Measurements from ENCODE around the gene DNAJC12. TPM values are rescaled to one million over a fixed set of nuclear protein-coding genes. Genes with fewer than 3 reads are reported as not detected.

DNAJC12 gene
- total RNA-seq, 2 donors from 2014 or later = 8.2 to 26.2 TPM

GRCh38 chr10:67801118-67801517 lies 36.9 kb downstream of the DNAJC12 start:
- intact Hi-C loops (cut with DNase I) = no loop called here
- TF ChIP-seq POLR2A (IDR thresholded peaks at IDR 0.05) = no peak
- TF ChIP-seq, protein P1, sequence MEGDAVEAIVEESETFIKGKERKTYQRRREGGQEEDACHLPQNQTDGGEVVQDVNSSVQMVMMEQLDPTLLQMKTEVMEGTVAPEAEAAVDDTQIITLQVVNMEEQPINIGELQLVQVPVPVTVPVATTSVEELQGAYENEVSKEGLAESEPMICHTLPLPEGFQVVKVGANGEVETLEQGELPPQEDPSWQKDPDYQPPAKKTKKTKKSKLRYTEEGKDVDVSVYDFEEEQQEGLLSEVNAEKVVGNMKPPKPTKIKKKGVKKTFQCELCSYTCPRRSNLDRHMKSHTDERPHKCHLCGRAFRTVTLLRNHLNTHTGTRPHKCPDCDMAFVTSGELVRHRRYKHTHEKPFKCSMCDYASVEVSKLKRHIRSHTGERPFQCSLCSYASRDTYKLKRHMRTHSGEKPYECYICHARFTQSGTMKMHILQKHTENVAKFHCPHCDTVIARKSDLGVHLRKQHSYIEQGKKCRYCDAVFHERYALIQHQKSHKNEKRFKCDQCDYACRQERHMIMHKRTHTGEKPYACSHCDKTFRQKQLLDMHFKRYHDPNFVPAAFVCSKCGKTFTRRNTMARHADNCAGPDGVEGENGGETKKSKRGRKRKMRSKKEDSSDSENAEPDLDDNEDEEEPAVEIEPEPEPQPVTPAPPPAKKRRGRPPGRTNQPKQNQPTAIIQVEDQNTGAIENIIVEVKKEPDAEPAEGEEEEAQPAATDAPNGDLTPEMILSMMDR (IDR thresholded peaks at IDR 0.05) = no peak
- no peaks in the 10 kb centered on the region for H3K27me3 ChIP-seq
- DNase-seq (no peak), ATAC-seq (no peak)
- no peaks in the 10 kb centered on the region for H3K9me3 ChIP-seq
- peaks cover 31% of the 10 kb centered on the region for H3K4me1 ChIP-seq
- H3K4me3 ChIP-seq = no peak overlapping the region
- no peak overlapping the region for H3K27ac ChIP-seq
- H3K36me3 ChIP-seq (replicated peaks in 1 of 2; ENCODE audit: insufficient read depth in 1 of 2, low read depth in 2 of 2) = no peaks in the 10 kb centered on the region
- 93 to 94% methylated on average over 1 of the region's 1 CpG for WGBS, 2 donors

DNA sequence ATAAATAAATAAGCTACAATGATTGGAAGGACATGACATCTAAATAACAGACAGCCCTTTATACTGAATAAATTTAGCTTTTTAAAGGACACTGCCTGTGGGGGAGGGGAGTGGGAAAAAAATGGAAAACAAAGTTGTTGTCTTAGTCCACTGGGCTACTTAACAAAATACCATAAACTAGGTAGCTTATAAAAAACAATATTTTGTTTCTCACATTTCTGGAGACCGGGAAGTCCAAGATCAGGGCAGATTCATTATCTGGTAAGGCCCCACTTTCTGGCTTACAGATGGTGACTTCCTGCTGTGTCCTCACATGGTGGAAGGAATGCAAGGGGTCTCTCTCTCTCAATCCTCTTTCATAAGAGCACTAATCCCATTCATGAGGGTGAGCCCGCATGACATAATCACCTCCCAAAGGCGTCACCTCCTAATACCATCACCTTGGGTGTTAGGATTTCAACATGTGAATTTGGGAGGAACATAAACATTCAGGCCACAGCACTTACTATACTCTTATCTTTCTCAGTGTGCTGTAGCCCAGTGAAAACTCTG lies 43.0 kb downstream of the DNAJC12 start:
- 61 to 77% methylated on average over 3 of the region's 3 CpGs for WGBS, 2 donors
- Histone ChIP-seq H3K27me3 (no peaks in the 10 kb centered on the region), H3K9me3 (no peaks in the 10 kb centered on the region), H3K4me3 (no peak overlapping the region), H3K36me3 (replicated peaks in 1 of 2; ENCODE audit: insufficient read depth in 1 of 2, low read depth in 2 of 2) (no peaks in the 10 kb centered on the region), H3K4me1 (no peaks in the 10 kb centered on the region), H3K27ac (no peak overlapping the region)
- DNase-seq (no peak), ATAC-seq (no peak)
- intact Hi-C loops (cut with DNase I) = no loop called here
- TF ChIP-seq, protein P1 (IDR thresholded peaks at IDR 0.05) = no peak
- no peak for TF ChIP-seq POLR2A (IDR thresholded peaks at IDR 0.05)

DNA sequence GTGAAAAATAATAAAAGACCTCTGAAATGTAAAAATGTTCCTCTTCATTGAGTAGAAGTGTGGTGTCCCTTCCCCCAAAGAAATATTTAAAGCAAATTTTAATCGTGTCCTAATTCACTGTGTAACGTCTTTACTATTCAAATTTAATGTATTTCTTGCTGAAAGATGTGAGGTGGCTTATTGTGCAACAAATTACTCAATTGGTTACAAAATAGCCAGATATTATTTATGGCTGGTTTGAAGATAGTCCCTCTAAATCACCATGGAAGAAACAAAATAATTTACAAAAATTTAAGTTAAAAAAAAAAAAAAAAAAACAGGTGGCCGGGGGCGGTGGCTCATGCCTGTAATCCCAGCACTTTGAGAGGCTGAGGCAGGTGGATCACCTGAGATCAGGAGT lies 43.7 kb downstream of the DNAJC12 start:
- Histone ChIP-seq H3K4me3 (no peak overlapping the region), H3K36me3 (replicated peaks in 1 of 2; ENCODE audit: insufficient read depth in 1 of 2, low read depth in 2 of 2) (no peaks in the 10 kb centered on the region), H3K27me3 (no peaks in the 10 kb centered on the region), H3K9me3 (no peaks in the 10 kb centered on the region), H3K27ac (no peak overlapping the region), H3K4me1 (no peaks in the 10 kb centered on the region)
- no peak for ATAC-seq
- intact Hi-C loops (cut with DNase I) = no loop called here
- no peak for DNase-seq
- TF ChIP-seq POLR2A (IDR thresholded peaks at IDR 0.05) = no peak
- TF ChIP-seq, protein P1 (IDR thresholded peaks at IDR 0.05) = no peak
- WGBS, 2 donors = 74 to 92% methylated on average over 4 of the region's 4 CpGs

GRCh38 chr10:67793313-67793712 lies 44.7 kb downstream of the DNAJC12 start:
- Histone ChIP-seq H3K4me1 (peaks cover 6% of the 10 kb centered on the region), H3K4me3 (no peak overlapping the region), H3K27me3 (no peaks in the 10 kb centered on the region), H3K36me3 (replicated peaks in 1 of 2; ENCODE audit: insufficient read depth in 1 of 2, low read depth in 2 of 2) (no peaks in the 10 kb centered on the region), H3K9me3 (no peaks in the 10 kb centered on the region), H3K27ac (no peak overlapping the region)
- 15 to 20% methylated on average over 2 of the region's 2 CpGs for WGBS, 2 donors
- TF ChIP-seq POLR2A (IDR thresholded peaks at IDR 0.05) = no peak
- TF ChIP-seq, protein P1 (IDR thresholded peaks at IDR 0.05) = no peak
- ATAC-seq = no peak
- DNase-seq = no peak
- intact Hi-C loops (cut with DNase I) = no loop called here

DNA sequence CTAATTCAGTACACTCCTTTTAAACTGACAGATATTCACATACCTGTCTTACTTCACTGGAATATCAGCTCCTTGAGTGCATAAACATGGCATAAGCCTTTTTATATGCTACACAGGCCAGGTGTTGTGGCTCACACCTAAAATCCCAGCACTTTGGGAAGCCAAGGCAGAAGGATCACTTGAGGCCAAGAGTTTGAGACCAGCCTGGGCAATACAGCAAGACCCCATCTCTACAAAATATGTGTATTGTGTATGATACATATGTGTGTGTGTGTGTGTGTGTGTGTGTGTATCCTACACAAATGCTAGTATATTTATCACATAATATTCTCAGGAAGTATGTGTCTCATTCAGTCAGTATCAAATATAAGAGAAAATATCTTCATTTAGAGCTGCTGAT lies 45.3 kb downstream of the DNAJC12 start:
- Histone ChIP-seq H3K4me1 (peaks cover 7% of the 10 kb centered on the region), H3K27ac (no peak overlapping the region), H3K9me3 (no peaks in the 10 kb centered on the region), H3K27me3 (no peaks in the 10 kb centered on the region), H3K36me3 (replicated peaks in 1 of 2; ENCODE audit: insufficient read depth in 1 of 2, low read depth in 2 of 2) (no peaks in the 10 kb centered on the region), H3K4me3 (no peak overlapping the region)
- TF ChIP-seq POLR2A (IDR thresholded peaks at IDR 0.05) = no peak
- TF ChIP-seq, protein P1 (IDR thresholded peaks at IDR 0.05) = no peak
- ATAC-seq (no peak), DNase-seq (no peak)
- intact Hi-C loops (cut with DNase I) = no loop called here
